ENCODE results near the gene ZC3H12C. TPM values are rescaled to one million over a fixed set of nuclear protein-coding genes. Genes with fewer than 3 reads are reported as not detected.

ZC3H12C gene
- total RNA-seq (10 to 100 TPM; 16.4 to 21.7 (median 18.8) TPM), polyA plus RNA-seq (1 to 10 TPM; 1.8 to 3.9 (median 3.7) TPM)

DNA sequence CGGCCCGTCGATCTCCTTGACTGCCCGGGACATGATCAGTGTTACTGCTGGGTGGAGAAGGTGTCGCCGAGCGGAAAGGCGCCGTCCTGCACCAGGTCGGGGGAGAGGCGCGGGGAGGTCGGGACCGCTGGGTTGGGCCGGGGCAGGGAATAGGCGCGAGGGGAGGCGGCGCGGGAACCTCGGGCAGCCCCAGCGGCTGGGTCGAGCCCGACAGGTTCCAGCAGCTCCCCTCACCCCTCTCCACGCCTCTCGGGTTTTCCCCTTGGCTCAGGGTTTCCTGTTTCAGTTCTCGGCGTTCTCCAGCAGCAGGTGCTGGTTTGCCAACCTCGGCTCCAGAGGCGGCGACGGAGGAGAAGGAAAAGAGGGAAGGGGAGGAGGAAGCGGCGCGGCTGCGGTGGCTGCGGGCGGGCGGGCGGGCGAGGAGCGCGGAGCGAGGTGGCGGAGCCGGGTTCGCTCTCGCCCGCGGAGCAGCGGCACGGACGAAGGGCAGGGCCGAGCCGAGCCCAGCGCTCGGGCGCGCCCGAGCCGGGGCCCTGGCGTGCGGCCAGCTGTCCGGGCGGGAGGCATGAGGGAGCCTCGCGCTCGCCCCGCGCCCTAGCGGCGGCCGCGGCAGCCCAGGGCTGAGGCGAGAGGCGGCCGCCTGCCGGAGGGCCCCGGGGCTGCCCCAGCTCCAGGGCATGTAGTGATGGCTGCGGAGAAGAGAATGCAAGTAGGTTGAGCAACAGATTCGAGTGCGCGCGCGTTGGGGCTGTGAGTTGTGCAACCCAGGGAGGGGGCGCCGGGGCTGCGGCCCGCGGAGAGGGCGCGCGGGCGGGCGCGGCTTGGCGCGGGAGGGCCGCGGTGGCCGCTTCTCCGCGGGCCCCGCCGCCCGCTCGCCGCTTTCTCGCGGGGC lies at the start of gene ZC3H12C:
Gene ZC3H12C (plus strand): TSS at position 878 of the 892 bp plus-strand sequence. CDS start 20 bp downstream, outside the sequence.
- H3K4me3 ChIP-seq, result peak within 1 kb of the TSS; percentile 75 to 84 (median 80)
- no peaks in the 10 kb centered on the region for H3K36me3 ChIP-seq
- no peaks in the 10 kb centered on the region for H3K27me3 ChIP-seq
- TF ChIP-seq POLR2A (IDR thresholded peaks at IDR 0.05), result no peak
- TF ChIP-seq, protein P1, sequence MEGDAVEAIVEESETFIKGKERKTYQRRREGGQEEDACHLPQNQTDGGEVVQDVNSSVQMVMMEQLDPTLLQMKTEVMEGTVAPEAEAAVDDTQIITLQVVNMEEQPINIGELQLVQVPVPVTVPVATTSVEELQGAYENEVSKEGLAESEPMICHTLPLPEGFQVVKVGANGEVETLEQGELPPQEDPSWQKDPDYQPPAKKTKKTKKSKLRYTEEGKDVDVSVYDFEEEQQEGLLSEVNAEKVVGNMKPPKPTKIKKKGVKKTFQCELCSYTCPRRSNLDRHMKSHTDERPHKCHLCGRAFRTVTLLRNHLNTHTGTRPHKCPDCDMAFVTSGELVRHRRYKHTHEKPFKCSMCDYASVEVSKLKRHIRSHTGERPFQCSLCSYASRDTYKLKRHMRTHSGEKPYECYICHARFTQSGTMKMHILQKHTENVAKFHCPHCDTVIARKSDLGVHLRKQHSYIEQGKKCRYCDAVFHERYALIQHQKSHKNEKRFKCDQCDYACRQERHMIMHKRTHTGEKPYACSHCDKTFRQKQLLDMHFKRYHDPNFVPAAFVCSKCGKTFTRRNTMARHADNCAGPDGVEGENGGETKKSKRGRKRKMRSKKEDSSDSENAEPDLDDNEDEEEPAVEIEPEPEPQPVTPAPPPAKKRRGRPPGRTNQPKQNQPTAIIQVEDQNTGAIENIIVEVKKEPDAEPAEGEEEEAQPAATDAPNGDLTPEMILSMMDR (IDR thresholded peaks at IDR 0.05), result peak in 1 of 4 experiments; percentile 48
- peak; percentile 56 to 78 (median 67) for TF ChIP-seq POLR2AphosphoS5 (IDR thresholded peaks at IDR 0.05)
- TF ChIP-seq EP300 (IDR thresholded peaks at IDR 0.05), result no peak
- H3K9me3 ChIP-seq, result no peaks in the 10 kb centered on the region
- peak within 1 kb of the TSS; percentile 97 to 99 (median 97) for H3K27ac ChIP-seq
- WGBS, 2 donors, result 1% methylated on average over 110 of the region's 110 CpGs
- DNase-seq, result peak; percentile 95
- intact Hi-C loops (cut with DNase I), result loop anchor here (2.0 to 10.0 kb wide), 4 partner anchors 145 to 336 kb away; partner anchors contain the start of genes FDX1 and RDX
- H3K4me1 ChIP-seq, result peaks cover 0 to 34% (median 19%) of the 10 kb centered on the region in 4 donors

DNA sequence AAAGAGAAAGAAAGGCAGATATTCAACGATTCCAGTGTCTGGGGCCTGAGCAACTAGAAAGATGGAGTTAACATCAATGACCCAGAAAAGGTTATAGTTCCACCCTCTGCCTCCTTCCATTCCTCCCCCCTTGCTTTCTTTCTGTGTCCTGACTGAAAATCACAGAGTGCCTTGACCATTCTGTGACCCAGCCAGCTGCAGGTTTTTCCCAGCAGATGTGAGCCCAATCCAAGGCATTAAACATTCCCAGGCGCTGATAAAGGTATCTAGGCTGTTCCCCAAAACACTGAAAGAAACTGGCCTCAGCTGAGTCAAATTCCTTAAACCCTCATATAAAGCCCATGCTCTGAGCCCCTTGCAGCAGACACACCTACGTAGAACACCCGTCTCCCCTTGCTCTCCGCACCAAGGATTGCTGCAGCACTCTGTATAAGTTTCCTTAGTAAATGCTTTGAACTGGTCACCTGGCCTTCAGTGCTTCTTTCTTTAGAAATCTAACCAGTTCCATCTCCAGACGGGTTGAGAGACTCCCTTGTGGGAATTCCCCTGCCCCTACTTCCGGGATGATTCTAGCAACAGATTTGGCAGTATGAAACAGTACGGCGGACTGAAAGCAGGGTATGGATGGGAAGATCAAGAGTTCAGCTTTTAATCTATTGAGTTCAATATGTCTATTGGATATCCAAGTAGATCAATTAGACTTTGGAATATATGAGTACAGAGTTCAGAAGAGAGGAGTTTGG lies 48.8 kb upstream of the ZC3H12C start:
- Histone ChIP-seq H3K9me3 (no peaks in the 10 kb centered on the region), H3K4me1 (no peaks in the 10 kb centered on the region), H3K36me3 (no peaks in the 10 kb centered on the region), H3K27ac (no peak overlapping the region), H3K4me3 (no peak overlapping the region), H3K27me3 (no peaks in the 10 kb centered on the region)
- WGBS, 2 donors, result 86 to 88% methylated on average over 9 of the region's 9 CpGs
- TF ChIP-seq EP300 (IDR thresholded peaks at IDR 0.05) (no peak), POLR2AphosphoS5 (IDR thresholded peaks at IDR 0.05) (no peak), POLR2A (IDR thresholded peaks at IDR 0.05) (no peak)
- TF ChIP-seq, protein P1 (IDR thresholded peaks at IDR 0.05), result no peak
- DNase-seq, result no peak
- intact Hi-C loops (cut with DNase I), result no loop called here

DNA sequence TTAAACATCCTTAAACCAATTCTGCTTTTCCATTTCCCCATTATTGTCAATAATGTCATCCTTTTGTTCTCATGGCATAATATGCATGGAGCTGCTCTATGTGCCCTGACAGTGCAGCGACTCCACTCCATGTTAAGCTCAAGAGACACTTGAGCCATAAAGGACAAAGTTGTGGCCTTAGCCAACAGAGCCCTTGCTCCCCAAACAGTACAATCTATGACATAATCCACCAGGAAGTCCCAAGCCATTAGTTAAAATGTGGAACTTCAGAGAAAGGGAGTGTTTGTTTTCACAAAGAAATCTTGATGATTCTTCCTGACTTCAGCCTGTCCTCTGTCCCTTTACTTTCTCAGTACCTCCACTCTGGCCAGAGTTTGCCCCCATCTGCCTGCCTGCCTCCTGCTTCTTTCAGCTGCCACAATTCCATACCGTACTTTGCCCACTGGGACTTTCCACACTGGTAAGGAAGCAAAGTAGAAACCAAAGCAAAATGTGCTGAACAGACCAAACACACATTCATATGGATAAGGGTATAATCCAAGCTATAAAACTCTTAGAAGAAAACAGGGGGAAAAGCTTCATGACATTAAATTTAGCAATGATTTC lies 46.3 kb upstream of the ZC3H12C start:
- no peaks in the 10 kb centered on the region for H3K27me3 ChIP-seq
- WGBS, 2 donors, result 40 to 76% methylated on average over 2 of the region's 2 CpGs
- H3K27ac ChIP-seq, result no peak overlapping the region
- intact Hi-C loops (cut with DNase I), result no loop called here
- H3K9me3 ChIP-seq, result no peaks in the 10 kb centered on the region
- H3K4me3 ChIP-seq, result no peak overlapping the region
- no peak for DNase-seq
- TF ChIP-seq, protein P1 (IDR thresholded peaks at IDR 0.05), result no peak
- TF ChIP-seq POLR2AphosphoS5 (IDR thresholded peaks at IDR 0.05) (no peak), POLR2A (IDR thresholded peaks at IDR 0.05) (no peak), EP300 (IDR thresholded peaks at IDR 0.05) (no peak)
- H3K36me3 ChIP-seq, result no peaks in the 10 kb centered on the region
- H3K4me1 ChIP-seq, result no peaks in the 10 kb centered on the region

DNA sequence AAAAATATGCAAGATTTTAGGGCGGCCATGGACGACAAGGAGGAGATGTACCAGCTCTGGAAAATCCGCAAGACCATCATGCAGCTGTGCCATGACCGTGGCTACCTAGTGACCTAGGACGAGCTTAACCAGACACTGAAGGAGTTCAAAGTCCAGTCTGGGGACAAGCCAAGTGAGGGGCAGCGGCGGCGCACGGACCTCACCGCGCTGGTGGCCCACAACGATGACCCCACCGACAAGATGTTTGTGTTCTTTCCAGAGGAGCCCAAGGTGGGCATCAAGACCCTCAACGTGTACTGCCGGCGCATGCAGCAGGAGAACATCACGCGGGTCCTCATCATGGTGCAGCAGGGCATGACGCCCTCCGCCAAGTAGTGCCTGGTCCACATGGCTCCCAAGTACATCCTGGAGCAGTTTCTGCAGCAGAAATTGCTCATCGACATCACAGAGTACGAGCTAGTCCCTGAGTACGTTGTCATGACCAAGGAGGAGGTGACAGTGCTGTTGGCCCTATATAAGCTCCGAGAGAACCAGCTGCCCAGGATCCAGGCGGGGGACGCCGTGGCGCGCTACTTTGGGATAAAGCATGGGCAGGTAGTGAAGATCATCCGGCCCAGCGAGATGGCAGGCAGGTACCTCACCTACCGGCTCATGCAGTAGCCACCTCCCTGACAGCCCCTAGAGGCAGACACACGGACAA lies 43.5 kb upstream of the ZC3H12C start:
- Histone ChIP-seq H3K27ac (no peak overlapping the region), H3K36me3 (no peaks in the 10 kb centered on the region), H3K4me1 (no peaks in the 10 kb centered on the region), H3K27me3 (no peaks in the 10 kb centered on the region), H3K4me3 (no peak overlapping the region), H3K9me3 (peaks cover 0 to 7% (median 3%) of the 10 kb centered on the region in 4 donors)
- intact Hi-C loops (cut with DNase I), result no loop called here
- no peak for DNase-seq
- 97% methylated on average over 33 of the region's 33 CpGs for WGBS, 2 donors
- TF ChIP-seq EP300 (IDR thresholded peaks at IDR 0.05) (no peak), POLR2A (IDR thresholded peaks at IDR 0.05) (no peak), POLR2AphosphoS5 (IDR thresholded peaks at IDR 0.05) (no peak)
- TF ChIP-seq, protein P1 (IDR thresholded peaks at IDR 0.05), result no peak
